ENCODE measurements around the gene KRTAP10-3.

- TF ChIP-seq POLR2A (IDR thresholded peaks at IDR 0.05), result no peak
- TF ChIP-seq, protein P1, sequence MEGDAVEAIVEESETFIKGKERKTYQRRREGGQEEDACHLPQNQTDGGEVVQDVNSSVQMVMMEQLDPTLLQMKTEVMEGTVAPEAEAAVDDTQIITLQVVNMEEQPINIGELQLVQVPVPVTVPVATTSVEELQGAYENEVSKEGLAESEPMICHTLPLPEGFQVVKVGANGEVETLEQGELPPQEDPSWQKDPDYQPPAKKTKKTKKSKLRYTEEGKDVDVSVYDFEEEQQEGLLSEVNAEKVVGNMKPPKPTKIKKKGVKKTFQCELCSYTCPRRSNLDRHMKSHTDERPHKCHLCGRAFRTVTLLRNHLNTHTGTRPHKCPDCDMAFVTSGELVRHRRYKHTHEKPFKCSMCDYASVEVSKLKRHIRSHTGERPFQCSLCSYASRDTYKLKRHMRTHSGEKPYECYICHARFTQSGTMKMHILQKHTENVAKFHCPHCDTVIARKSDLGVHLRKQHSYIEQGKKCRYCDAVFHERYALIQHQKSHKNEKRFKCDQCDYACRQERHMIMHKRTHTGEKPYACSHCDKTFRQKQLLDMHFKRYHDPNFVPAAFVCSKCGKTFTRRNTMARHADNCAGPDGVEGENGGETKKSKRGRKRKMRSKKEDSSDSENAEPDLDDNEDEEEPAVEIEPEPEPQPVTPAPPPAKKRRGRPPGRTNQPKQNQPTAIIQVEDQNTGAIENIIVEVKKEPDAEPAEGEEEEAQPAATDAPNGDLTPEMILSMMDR (IDR thresholded peaks at IDR 0.05 in 4 of 5, conservative IDR thresholded peaks at IDR 0.05 in 1 of 5), result no peak
Observed at GRCh38 chr21:44523567-44524413, 34.8 kb downstream of the KRTAP10-3 start.

Data from gastrocnemius medialis (tissue), 4 donors.